Subcutaneous adipose tissue (tissue), 4 donors: ENCODE results near the gene SLC6A6. TPM values are rescaled to one million over a fixed set of nuclear protein-coding genes. Genes with fewer than 3 reads are reported as not detected.

ENCODE experiments used
- small RNA-seq: library from RNA; depleted of rRNA; stranded (forward); fragments of <200 nt; gene quantifications from one replicate; pipeline ENCODE3, GENCODE V24; 2016
- total RNA-seq, 4 donors: library from RNA; depleted of rRNA; stranded (reverse); fragments of >200 nt; gene quantifications; one replicate each; pipeline ENCODE4 v1.1.0, GENCODE V29; 2016
- TF ChIP-seq, protein P1 (sequence below): fragments of 450-650 bp; IDR thresholded peaks from one replicate; pipeline ENCODE4 v1.5.1; 2016; ENCODE audit warnings: low read depth, mild to moderate bottlenecking, control low read depth, antibody characterized with exemption, moderate library complexity

SLC6A6 gene
- total RNA-seq, 4 donors from 2014 or later, result 20.5 to 64.8 (median 30.7) TPM

GRCh38 chr3:14536055-14536815 lies 133.8 kb downstream of the SLC6A6 start:
- TF ChIP-seq, protein P1, sequence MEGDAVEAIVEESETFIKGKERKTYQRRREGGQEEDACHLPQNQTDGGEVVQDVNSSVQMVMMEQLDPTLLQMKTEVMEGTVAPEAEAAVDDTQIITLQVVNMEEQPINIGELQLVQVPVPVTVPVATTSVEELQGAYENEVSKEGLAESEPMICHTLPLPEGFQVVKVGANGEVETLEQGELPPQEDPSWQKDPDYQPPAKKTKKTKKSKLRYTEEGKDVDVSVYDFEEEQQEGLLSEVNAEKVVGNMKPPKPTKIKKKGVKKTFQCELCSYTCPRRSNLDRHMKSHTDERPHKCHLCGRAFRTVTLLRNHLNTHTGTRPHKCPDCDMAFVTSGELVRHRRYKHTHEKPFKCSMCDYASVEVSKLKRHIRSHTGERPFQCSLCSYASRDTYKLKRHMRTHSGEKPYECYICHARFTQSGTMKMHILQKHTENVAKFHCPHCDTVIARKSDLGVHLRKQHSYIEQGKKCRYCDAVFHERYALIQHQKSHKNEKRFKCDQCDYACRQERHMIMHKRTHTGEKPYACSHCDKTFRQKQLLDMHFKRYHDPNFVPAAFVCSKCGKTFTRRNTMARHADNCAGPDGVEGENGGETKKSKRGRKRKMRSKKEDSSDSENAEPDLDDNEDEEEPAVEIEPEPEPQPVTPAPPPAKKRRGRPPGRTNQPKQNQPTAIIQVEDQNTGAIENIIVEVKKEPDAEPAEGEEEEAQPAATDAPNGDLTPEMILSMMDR, result no peak

DNA sequence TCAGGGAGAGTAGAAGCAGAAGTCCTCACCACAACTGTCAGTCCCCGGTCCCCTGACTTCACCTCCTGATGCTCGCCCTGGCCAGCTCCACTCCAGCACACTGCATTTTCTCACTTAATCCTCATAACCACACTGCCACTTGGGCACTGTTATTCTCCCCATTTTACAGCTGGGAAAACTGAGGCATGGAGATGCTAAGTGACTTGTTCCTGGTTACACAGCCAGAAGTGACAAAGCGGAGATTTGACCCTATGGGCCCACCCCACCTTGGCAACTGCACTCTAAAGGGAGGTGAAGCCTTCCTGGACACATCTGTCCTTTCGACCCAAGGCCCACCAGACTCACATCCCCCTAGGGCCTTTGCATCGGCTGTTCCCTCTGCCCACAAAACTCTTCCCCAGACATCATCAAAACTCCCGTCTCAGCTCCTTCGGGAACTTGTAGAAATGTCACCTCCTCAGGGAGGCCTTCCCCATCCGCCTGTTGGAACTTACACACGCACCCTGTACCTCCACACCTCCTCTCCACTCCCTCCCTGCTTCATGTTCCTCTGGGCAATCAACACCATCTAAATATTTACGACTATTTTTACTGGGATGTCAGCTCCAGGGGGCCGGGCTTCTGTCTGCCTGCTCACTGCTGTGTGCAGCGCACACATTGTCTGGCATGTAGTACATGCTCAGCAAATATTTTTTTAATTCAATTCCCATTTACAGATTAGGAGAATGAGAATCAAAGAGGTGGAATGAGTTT lies 134.6 kb downstream of the SLC6A6 start:
- TF ChIP-seq, protein P1, result no peak

GRCh38 chr3:14537590-14538450 lies 135.4 kb downstream of the SLC6A6 start:
- TF ChIP-seq, protein P1, result no peak

- TF ChIP-seq, protein P1, result no peak
Measured at GRCh38 chr3:14538451-14539088, 136.2 kb downstream of the SLC6A6 start.

Small RNAs within 50 kb of the gene (small RNA-seq; reads per million reads assigned to genes)
- gene RNA5SP124 (1.5 reads per million, percentile 18 among the genes with 10 or more reads in this experiment), gene RNU6-905P (not detected)

Other genes with a start within 250 kb of the SLC6A6 start
- 10 to 100 TPM; 25.4 to 70.6 (median 46.0) TPM for gene XPC, start 224.0 kb upstream of the SLC6A6 start, total RNA-seq
- 10 to 100 TPM in 1 of 4 donors, 1 to 10 TPM in 3; 7.2 to 16.8 (median 8.8) TPM for gene LSM3, start 223.8 kb upstream of the SLC6A6 start, total RNA-seq
- 1 to 10 TPM in 1 of 4 donors, under 1 TPM in 1, not detected in 2; 0.22 to 1.5 TPM for gene GRIP2, start 137.7 kb downstream of the SLC6A6 start, total RNA-seq
- 10 to 100 TPM; 16.0 to 36.1 (median 18.9) TPM for gene CCDC174, start 249.2 kb downstream of the SLC6A6 start, total RNA-seq